GM12878 (cell line): ENCODE measurements around the gene NCR3LG1. TPM values are rescaled to one million over a fixed set of nuclear protein-coding genes. Genes with fewer than 3 reads are reported as not detected.

ENCODE experiments used
- ATAC-seq: fragments of 200-7000 bp; cut with Tn5 transposase; 3 replicates; pipeline ENCODE4 v1.9.1; 2020; ENCODE audit warnings: mild to moderate bottlenecking, moderate library complexity
- BruUV-seq: library from RNA; stranded (reverse); fragments of 400-500 nt; replicated peaks from 2 replicates; lab custom pipeline; 2021; lab: Mats Ljungman, UMichigan
- CTCF ChIA-PET: fragments of 300-600 bp; sonication (Branson Sonifier 250); formaldehyde crosslinking; extraction: SDS; loops from one replicate; lab custom pipeline; 2021; ENCODE audit warnings: inconsistent platforms; lab: Yijun Ruan, JAX
- POLR2A ChIA-PET: fragments of 350-600 bp; formaldehyde crosslinking; extraction: SDS; loops from one replicate; lab custom pipeline; 2021; ENCODE audit warnings: inconsistent platforms; lab: Charles Lee
- RAD21 ChIA-PET: fragments of 300-600 bp; sonication (Branson Sonifier 250); formaldehyde crosslinking; loops from one replicate; lab custom pipeline; 2023; ENCODE audit warnings: antibody characterized with exemption; ENCODE audit not compliant: unreplicated experiment; lab: Charles Lee
- SMC1A ChIA-PET: fragments of 300-600 bp; sonication (Branson Sonifier 250); formaldehyde crosslinking; loops from one replicate; lab custom pipeline; 2023; ENCODE audit not compliant: unreplicated experiment, uncharacterized antibody; lab: Charles Lee
- DNase-seq: peaks from one replicate; pipeline ENCODE4 v3.0.0-alpha.2; 2011; ENCODE audit warnings: low read depth, low spot score
- FAIRE-seq: peaks from 3 replicates; lab custom pipeline; 2011; peaks lifted over from hg19 to GRCh38; lab: Jason Lieb, UNC
- H2AFZ ChIP-seq: 2 replicates; pipeline ENCODE4 v1.6.0; 2011; ENCODE audit warnings: low read depth, low read length, control low read depth; ENCODE audit not compliant: control insufficient read depth
- H3K27ac ChIP-seq: 2 replicates; pipeline ENCODE4 v1.5.1; 2011; ENCODE audit warnings: control low read depth; ENCODE audit not compliant: control insufficient read depth, insufficient read depth
- H3K27me3 ChIP-seq, 2 experiments: replicated peaks in 1 of 2; 2 replicates each; pipeline versions ENCODE4 v1.6.0 to v1.6.1; 2011; ENCODE audit warnings: low read length in 1 of 2; ENCODE audit not compliant: control insufficient read depth in 2 of 2, insufficient read depth in 2 of 2
- H3K36me3 ChIP-seq, 2 experiments: 2 replicates each; pipeline ENCODE4 v1.5.1; 2011; ENCODE audit warnings: low read length in 1 of 2; ENCODE audit not compliant: control insufficient read depth in 2 of 2, insufficient read depth in 2 of 2
- H3K4me1 ChIP-seq: 2 replicates; pipeline ENCODE4 v1.6.1; 2011; ENCODE audit warnings: mild to moderate bottlenecking, low read length, moderate library complexity, mixed read lengths; ENCODE audit not compliant: control insufficient read depth, insufficient read depth
- H3K4me2 ChIP-seq: 2 replicates; pipeline ENCODE4 v1.6.0; 2011; ENCODE audit warnings: control low read depth; ENCODE audit not compliant: control insufficient read depth, insufficient read depth
- H3K4me3 ChIP-seq: fragments of 200-600 bp; sonication (generic); 2 replicates; pipeline ENCODE4 v1.5.1; 2016
- H3K79me2 ChIP-seq: 2 replicates; pipeline ENCODE4 v1.6.0; 2011; ENCODE audit warnings: low read length; ENCODE audit not compliant: control insufficient read depth, insufficient read depth
- H3K9ac ChIP-seq: 2 replicates; pipeline ENCODE4 v1.8.0; 2011; ENCODE audit warnings: low read length, control low read depth, mixed read lengths; ENCODE audit not compliant: control insufficient read depth, insufficient read depth
- H3K9me3 ChIP-seq: replicated peaks from 3 replicates; pipeline ENCODE4 v1.5.1; 2011; ENCODE audit warnings: mild to moderate bottlenecking, low read length; ENCODE audit not compliant: control insufficient read depth, insufficient read depth
- H4K20me1 ChIP-seq: 2 replicates; pipeline ENCODE4 v1.6.0; 2011; ENCODE audit not compliant: control insufficient read depth, insufficient read depth
- FOS ChIP-seq: IDR thresholded peaks from 3 replicates; pipeline ENCODE4 v1.6.1; 2011; ENCODE audit warnings: borderline replicate concordance; ENCODE audit not compliant: insufficient read length; ENCODE audit errors: extremely low read depth
- FOXK2 ChIP-seq: fragments of 450-650 bp; IDR thresholded peaks from 2 replicates; pipeline ENCODE4 v1.6.1; 2017; ENCODE audit warnings: mild to moderate bottlenecking, moderate library complexity
- FOXM1 ChIP-seq: IDR thresholded peaks from 2 replicates; pipeline ENCODE4 v1.6.1; 2012; ENCODE audit warnings: low read depth, mild to moderate bottlenecking, inconsistent platforms, low read length, moderate library complexity
- HDAC6 ChIP-seq: fragments of 200-600 bp; sonication (generic); IDR thresholded peaks from one replicate; pipeline ENCODE4 v1.8.0; 2017; ENCODE audit warnings: antibody characterized with exemption; ENCODE audit not compliant: unreplicated experiment
- HDGF ChIP-seq: fragments of 450-650 bp; IDR thresholded peaks from 2 replicates; pipeline ENCODE4 v1.6.1; 2016; ENCODE audit warnings: antibody characterized with exemption
- MXI1 ChIP-seq: fragments of 150-350 bp; IDR thresholded peaks from 2 replicates; pipeline ENCODE4 v1.6.1; 2011; ENCODE audit warnings: low read depth, mild to moderate bottlenecking, inconsistent platforms, low read length, improper control_type of control experiment
- NR2C2 ChIP-seq: IDR thresholded peaks from 2 replicates; pipeline ENCODE4 v1.6.1; 2011; ENCODE audit warnings: borderline replicate concordance, low read depth; ENCODE audit not compliant: control insufficient read depth, insufficient read length
- PML ChIP-seq: IDR thresholded peaks from 2 replicates; pipeline ENCODE4 v1.6.1; 2012; ENCODE audit warnings: low read length, inconsistent platforms
- POLR2AphosphoS5 ChIP-seq: IDR thresholded peaks from 2 replicates; pipeline ENCODE4 v1.6.1; 2011; ENCODE audit warnings: mild to moderate bottlenecking, low read length, inconsistent platforms
- POU2F2 ChIP-seq: IDR thresholded peaks from 3 replicates; pipeline ENCODE4 v1.6.1; 2011; ENCODE audit warnings: low read depth, mild to moderate bottlenecking, low read length, borderline replicate concordance
- SIN3A ChIP-seq: IDR thresholded peaks from 2 replicates; pipeline ENCODE4 v1.6.1; 2012; ENCODE audit warnings: low read depth, low read length, improper control_type of control experiment
- TAF1 ChIP-seq: IDR thresholded peaks from 2 replicates; pipeline ENCODE4 v1.6.1; 2011; ENCODE audit warnings: mild to moderate bottlenecking, low read depth, low read length, borderline replicate concordance
- YBX1 ChIP-seq: fragments of 450-650 bp; IDR thresholded peaks from 2 replicates; pipeline ENCODE4 v1.6.1; 2016; ENCODE audit warnings: antibody characterized with exemption
- ZBED1 ChIP-seq: IDR thresholded peaks from 2 replicates; pipeline ENCODE4 v1.6.1; 2016; ENCODE audit warnings: borderline replicate concordance
- ZBTB4 ChIP-seq: fragments of 450-650 bp; formaldehyde crosslinking; IDR thresholded peaks from 2 replicates; pipeline ENCODE4 v1.4.0; 2022; ENCODE audit warnings: mild to moderate bottlenecking, moderate library complexity
- ZNF24 ChIP-seq: fragments of 450-650 bp; IDR thresholded peaks from 2 replicates; pipeline ENCODE4 v1.6.1; 2017; ENCODE audit warnings: antibody characterized with exemption, mild to moderate bottlenecking
- ZNF384 ChIP-seq: IDR thresholded peaks from 2 replicates; pipeline ENCODE4 v1.6.1; 2012; ENCODE audit warnings: low read depth, mild to moderate bottlenecking, low read length, improper control_type of control experiment, borderline replicate concordance
- WGBS: methylation state at CpG from one replicate; pipeline ENCODE4 v1.1.6; 2016; ENCODE audit warnings: low lambda C conversion rate; ENCODE audit not compliant: insufficient replicate concordance, insufficient coverage; ENCODE audit errors: missing lambda C conversion rate; 5-methylcytosine and 5-hydroxymethylcytosine counted together
- in situ Hi-C: fragments of 300-500 bp; cut with MboI; formaldehyde crosslinking; loops from 9 replicates; pipeline ENCODE4 v1.14.3; 2018; ENCODE audit warnings: mixed read lengths
- intact Hi-C: fragments of 100-400 bp; cut with micrococcal nuclease; formaldehyde crosslinking; loops from one replicate; pipeline ENCODE4 v1.14.2; 2022; ENCODE audit not compliant: unreplicated experiment
- polyA plus RNA-seq, 11 experiments: library from polyadenylated mRNA; depleted of rRNA in 4 of 11; unstranded in 6 of 11; stranded (reverse) in 5 of 11; fragments of >200 nt; fragmentation: Nextera tagmentation in 4 of 11; fragmentation: Illumina TruSeq in 1 of 11; extraction: Ambion mirVana in 4 of 11; extraction: Trizol in 1 of 11; gene quantifications; 1 replicate in 1 of 11; 2 replicates in 10 of 11; pipeline versions ENCODE4 v1.2.1 to v1.2.3, GENCODE V29; 2011 to 2016; ENCODE audit warnings: inconsistent platforms in 2 of 11, missing spikeins in 2 of 11, low read depth in 1 of 11
- total RNA-seq, 4 experiments: library from RNA; depleted of rRNA in 3 of 4; stranded (reverse); fragments of >200 nt in 3 of 4; fragmentation: Illumina TruSeq in 1 of 4; extraction: Trizol in 1 of 4; gene quantifications; 2 replicates each; pipeline versions ENCODE4 v1.2.1 to v1.2.3, GENCODE V29; 2013 to 2021
- TF ChIP-seq, protein P1 (sequence below): IDR thresholded peaks from 2 replicates; pipeline ENCODE4 v1.6.1; 2011; ENCODE audit warnings: low read depth, mild to moderate bottlenecking, low read length, moderate library complexity, borderline replicate concordance; ENCODE audit errors: extremely low read depth
- TF ChIP-seq, protein P2 (sequence below): IDR thresholded peaks from 2 replicates; pipeline ENCODE4 v1.6.1; 2011; ENCODE audit warnings: borderline replicate concordance, low read depth, mild to moderate bottlenecking, moderate library complexity, low read length; ENCODE audit not compliant: insufficient read depth, poor library complexity, severe bottlenecking

Gene NCR3LG1
- total and polyA plus RNA-seq, 10 of the 15 experiments (the other 5 are each of a cell fraction or from before 2014, with no cell fraction given), result under 0.01 to 0.18 (median 0.11) TPM; not detected in 2

DNA sequence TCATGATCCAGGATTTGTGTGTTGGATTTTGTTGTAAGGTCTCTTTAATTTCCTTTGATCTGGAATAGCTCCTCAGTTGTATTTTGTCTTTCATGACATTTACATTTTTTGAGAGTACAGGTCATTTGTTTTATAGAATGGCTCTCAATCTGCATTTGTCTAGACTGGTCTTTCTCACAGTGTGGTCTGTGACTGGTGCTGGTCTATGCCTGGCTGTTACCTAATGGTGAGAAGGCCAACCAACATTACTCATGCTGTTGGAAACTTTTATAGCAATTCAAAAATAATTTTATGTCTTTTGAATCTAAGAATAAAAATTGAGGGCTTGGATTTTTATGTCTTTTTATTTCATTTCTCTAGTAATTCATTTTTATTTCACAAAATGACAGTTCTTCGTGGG is 3.9 kb upstream of the NCR3LG1 start:
- SMC1A ChIA-PET, result no interaction called here
- 6% methylated on average over 1 of the region's 1 CpG for WGBS
- H3K9ac ChIP-seq, result no peak overlapping the region
- no peaks in the 10 kb centered on the region for H3K36me3 ChIP-seq
- H3K4me1 ChIP-seq, result peaks cover 9% of the 10 kb centered on the region
- H3K27ac ChIP-seq, result no peak overlapping the region
- CTCF ChIA-PET, result interaction anchor here (0.6 to 1.5 kb wide), 3 partner anchors 28 to 197 kb away, joined by 3 to 5 read pairs (median 4); partner anchors contain the start of gene USH1C
- TF ChIP-seq NR2C2, result no peak
- no peak for TF ChIP-seq ZBED1
- TF ChIP-seq, protein P1, sequence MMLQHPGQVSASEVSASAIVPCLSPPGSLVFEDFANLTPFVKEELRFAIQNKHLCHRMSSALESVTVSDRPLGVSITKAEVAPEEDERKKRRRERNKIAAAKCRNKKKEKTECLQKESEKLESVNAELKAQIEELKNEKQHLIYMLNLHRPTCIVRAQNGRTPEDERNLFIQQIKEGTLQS, result no peak
- no peak for TF ChIP-seq SIN3A
- TF ChIP-seq ZBTB4 (CRISPR knock-in tag), result no peak
- TF ChIP-seq POU2F2, result no peak
- TF ChIP-seq ZNF384, result no peak
- TF ChIP-seq PML, result no peak
- no peak for TF ChIP-seq FOXK2
- TF ChIP-seq, protein P2, sequence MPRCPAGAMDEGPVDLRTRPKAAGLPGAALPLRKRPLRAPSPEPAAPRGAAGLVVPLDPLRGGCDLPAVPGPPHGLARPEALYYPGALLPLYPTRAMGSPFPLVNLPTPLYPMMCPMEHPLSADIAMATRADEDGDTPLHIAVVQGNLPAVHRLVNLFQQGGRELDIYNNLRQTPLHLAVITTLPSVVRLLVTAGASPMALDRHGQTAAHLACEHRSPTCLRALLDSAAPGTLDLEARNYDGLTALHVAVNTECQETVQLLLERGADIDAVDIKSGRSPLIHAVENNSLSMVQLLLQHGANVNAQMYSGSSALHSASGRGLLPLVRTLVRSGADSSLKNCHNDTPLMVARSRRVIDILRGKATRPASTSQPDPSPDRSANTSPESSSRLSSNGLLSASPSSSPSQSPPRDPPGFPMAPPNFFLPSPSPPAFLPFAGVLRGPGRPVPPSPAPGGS, result no peak
- TF ChIP-seq TAF1, result no peak
- TF ChIP-seq HDGF, result no peak
- TF ChIP-seq FOS, result no peak
- no peak for TF ChIP-seq MXI1
- TF ChIP-seq ZNF24, result no peak
- TF ChIP-seq FOXM1, result no peak
- TF ChIP-seq YBX1, result no peak
- TF ChIP-seq POLR2AphosphoS5, result no peak
- TF ChIP-seq HDAC6, result no peak
- no peak overlapping the region for H2AFZ ChIP-seq
- RAD21 ChIA-PET, result no interaction called here
- no peaks in the 10 kb centered on the region for H3K79me2 ChIP-seq
- BruUV-seq, result no TSS peak
- POLR2A ChIA-PET, result no interaction called here
- no peak overlapping the region for H3K4me3 ChIP-seq
- ATAC-seq (no peak), DNase-seq (no peak), FAIRE-seq (no peak)
- no peak overlapping the region for H3K4me2 ChIP-seq
- intact Hi-C loops, result no loop called here
- in situ Hi-C loops, result no loop called here
- no peaks in the 10 kb centered on the region for H4K20me1 ChIP-seq
- peaks cover 5 to 10% of the 10 kb centered on the region in 2 experiments; a peak in 3 of 4 replicates for H3K27me3 ChIP-seq
- H3K9me3 ChIP-seq, result no peaks in the 10 kb centered on the region
